Frontal cortex (tissue), 4 donors: ENCODE measurements around the gene VAC14. TPM values are rescaled to one million over a fixed set of nuclear protein-coding genes. Genes with fewer than 3 reads are reported as not detected.

Source experiments
- DNase-seq, 2 donors: peaks; one replicate each; pipeline ENCODE4 v3.0.0; 2012; ENCODE audit warnings: low spot score in 2 of 2
- FAIRE-seq: peaks from 2 replicates; lab custom pipeline; 2012; peaks lifted over from hg19 to GRCh38; lab: Jason Lieb, UNC
- total RNA-seq: library from RNA; depleted of rRNA; stranded (reverse); fragments of >200 nt; gene quantifications from one replicate; pipeline ENCODE4 v1.2.3, GENCODE V29; 2014
- donor health status: control.
- donor health status: control.
- donor health status: control.

VAC14 gene
- total RNA-seq, 1 donor from 2014 or later: 13.0 TPM

GRCh38 chr16:70767377-70768202, 33.4 kb downstream of the VAC14 start:
- DNase-seq (no peak), FAIRE-seq (no peak)

- FAIRE-seq: no peak
Measured at GRCh38 chr16:70766658-70767057, 34.3 kb downstream of the VAC14 start.

DNA sequence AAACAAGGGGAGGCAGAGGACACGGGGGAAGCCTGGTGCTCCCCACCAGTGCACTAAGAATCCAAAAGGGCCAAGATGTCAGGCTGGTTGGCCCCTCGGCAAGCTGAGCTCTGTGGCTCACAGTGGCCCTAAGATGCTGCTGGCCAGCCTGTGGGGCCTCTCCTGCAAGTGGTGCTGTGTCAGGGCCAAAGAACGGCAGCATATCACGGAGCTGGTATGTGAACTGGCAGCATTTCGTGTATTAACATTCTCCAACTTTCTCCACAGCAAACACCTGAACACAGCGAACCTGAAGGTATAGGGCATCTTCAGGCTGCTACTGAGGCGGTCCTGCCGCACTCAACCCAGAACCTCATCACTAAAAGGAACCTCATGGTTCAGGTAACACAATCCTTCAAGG, 34.8 kb downstream of the VAC14 start:
- FAIRE-seq (no peak), DNase-seq (no peak)

More at GRCh38 chr16:70766658-70767057, 34.3 kb downstream of the VAC14 start:
- no peak for DNase-seq

- FAIRE-seq (no peak), DNase-seq (no peak)
Measured at GRCh38 chr16:70765491-70765890, 35.5 kb downstream of the VAC14 start.

- DNase-seq (no peak), FAIRE-seq (no peak)
Measured at GRCh38 chr16:70764632-70765031, 36.3 kb downstream of the VAC14 start.

- no peak for DNase-seq
- no peak for FAIRE-seq
Measured at GRCh38 chr16:70760221-70760620, 40.7 kb downstream of the VAC14 start.

- FAIRE-seq (no peak), DNase-seq (no peak)
Measured at GRCh38 chr16:70759666-70760065, 41.3 kb downstream of the VAC14 start.

- FAIRE-seq: no peak
- no peak for DNase-seq
Measured at GRCh38 chr16:70758786-70759185, 42.2 kb downstream of the VAC14 start.

DNA sequence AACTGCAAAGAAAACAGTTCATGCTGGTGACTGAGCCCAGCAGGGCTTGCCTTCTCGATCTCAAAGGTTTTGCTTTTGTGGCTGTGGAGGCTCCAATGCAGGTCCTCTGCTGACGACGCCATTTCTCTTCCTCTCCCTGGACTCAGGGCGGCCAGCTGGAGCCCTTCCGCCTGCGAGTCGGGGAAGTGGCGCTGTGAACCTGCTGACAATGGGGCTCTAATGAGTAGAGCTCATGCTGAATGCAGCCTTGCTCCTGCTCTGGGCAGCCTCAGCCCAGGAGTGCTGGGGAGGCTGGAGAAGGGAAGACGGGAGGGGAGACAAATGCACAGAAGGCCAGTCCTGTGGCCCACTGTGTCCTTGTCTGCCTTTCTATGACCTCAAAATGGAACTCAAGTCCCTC, 43.8 kb downstream of the VAC14 start:
- DNase-seq (no peak), FAIRE-seq (no peak)

DNA sequence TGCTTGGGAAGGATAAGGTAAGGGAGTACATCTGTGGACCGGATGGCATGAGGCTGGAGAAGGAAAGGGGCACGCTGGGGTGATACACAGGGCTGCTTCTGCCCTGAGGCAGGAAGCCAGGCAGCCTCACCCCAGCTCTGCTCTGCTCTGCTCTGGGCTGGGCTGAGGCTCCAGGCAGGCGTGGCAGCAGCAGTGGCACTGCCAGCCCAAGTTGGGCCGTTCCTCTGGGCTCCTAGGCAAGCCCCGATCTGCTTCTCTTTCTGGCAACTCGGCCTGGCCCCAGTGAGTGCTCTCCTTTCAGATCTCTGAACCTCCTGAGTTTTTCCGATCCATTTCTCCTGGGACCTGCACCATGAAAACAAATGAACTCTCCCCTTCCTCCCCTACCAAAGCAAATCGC, 44.9 kb downstream of the VAC14 start:
- no peak for FAIRE-seq
- DNase-seq: no peak

GRCh38 chr16:70754851-70755600, 45.9 kb downstream of the VAC14 start:
- FAIRE-seq (no peak), DNase-seq (no peak)

- DNase-seq: no peak
- FAIRE-seq: no peak
Measured at GRCh38 chr16:70754371-70754770, 46.6 kb downstream of the VAC14 start.

DNA sequence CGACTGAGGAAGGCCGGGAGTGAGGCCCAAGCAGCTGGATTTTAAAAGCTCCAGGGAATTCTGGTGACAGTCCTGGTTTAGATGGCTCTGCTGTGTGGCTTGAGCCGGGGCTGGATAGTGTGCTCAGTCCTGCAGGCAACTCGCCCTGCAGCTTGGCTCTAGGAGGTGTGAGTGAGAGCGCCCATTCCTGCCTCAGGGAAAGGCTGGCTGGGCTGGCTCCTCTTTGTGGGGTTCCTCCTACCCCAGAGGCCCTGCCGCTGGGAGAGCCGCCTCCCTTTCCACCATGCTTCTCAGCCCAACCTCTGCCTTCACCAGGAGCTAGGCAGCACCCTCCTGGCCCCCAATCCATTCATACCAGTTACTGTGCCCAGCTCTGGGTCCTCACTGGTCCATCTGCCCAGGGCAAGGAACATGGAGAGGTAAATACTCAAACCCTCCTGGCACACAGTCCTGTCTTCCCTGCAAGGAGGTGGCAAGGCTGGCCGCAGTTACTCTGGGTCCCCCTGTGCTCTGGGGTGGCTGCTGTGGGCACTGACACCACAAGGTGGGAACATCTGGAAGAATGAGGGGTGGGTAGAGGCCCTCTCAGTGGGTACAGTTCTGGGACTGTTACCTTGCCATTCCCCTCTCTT, 47.1 kb downstream of the VAC14 start:
- FAIRE-seq (no peak), DNase-seq (no peak)

GRCh38 chr16:70753228-70753627, 47.7 kb downstream of the VAC14 start:
- no peak for DNase-seq
- no peak for FAIRE-seq

DNA sequence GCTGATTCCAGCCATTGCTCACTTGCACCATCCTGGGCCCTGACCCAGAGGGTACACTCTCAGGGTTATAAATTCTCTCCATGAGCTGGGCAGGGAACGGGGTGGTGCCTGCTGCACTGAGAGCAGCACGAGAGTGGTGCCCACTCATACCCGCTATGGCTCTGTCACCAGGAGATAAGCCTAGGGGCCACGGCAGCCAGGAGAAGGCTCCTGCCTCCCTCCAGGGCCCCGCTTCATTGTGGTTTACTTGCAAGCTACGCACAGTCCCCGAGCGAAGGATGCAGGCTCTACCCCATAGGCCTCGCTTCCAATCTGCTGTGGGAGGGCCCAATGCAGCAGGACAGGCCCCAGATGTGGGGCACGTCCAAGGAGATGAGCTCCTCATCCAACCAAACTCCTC, 48.5 kb downstream of the VAC14 start:
- DNase-seq (no peak), FAIRE-seq (no peak)

- DNase-seq: no peak
- FAIRE-seq: no peak
Measured at GRCh38 chr16:70751593-70751992, 49.4 kb downstream of the VAC14 start.

DNA sequence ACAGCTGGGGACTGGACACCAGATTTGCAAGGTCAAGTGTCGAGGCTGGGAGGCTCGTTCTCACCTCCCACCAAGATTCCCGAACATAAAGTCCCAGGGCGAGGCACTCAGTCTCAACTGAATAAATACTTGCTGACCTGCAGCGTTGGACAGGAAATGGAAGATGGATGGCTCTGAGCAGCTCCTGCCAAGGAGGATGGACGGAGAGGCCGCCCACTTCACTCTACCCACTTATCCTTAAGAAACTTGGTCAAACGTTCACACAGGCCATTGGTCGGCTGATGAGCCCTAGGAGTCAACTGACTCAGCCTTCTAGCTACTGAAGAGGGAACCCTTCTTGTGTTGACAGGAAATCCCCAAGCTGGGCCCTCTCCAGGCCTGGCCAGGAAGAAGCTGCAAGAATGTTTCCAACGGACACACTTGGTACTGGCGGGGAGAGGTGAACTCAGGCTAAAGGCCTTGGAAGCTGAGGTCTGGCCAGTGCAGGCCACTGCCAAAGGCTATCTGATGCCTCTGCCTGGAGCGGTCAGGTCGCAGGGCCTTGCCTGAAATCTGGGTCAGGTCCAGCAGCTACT, 50.0 kb downstream of the VAC14 start:
- DNase-seq: no peak
- FAIRE-seq: no peak

DNA sequence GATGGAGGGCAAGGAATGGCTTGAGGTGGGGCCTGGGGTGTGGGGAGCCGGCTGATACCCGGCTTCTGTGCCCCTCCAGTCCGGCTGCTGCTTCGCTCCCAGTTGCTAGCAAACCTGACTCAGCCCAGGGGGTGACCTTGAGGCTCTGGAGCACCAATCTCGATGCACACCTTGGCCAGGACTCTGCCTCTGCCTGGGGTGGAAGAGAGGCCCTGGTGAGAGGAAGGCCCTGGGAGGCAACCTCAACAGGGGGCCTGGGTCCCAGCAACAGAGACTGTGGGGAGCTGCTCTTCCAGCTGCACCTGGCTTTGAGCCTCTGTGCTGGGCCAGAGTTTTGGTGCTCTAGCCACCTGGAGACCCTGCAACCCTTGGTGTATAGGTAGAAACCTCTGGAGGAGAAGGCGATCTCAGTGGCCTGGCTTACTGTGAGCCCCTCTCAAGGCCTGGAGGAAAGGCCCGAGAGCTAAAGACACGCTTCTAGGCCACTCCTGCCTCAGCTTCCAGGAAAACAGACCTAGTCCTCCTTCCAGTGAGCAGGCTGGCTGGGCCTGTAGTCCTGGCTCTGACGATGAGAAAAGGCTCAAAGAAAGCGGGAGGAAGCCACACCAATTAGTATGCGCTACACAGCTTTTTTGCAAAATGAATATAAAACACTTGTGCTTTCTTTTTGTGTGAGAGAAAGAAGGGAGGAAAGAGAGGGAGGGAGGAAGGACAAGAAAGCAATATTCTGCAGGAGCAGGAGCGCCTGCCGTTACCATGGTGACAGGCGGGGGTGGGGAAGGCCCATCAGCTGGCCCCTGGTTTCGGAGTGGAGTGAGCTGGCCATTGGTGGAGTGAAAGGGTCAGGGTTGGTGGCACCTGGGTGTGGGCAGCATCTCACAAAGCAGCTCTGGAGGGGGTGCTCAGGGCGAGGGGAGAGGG, 51.0 kb downstream of the VAC14 start:
- FAIRE-seq: no peak
- DNase-seq: peak in 1 of 2 donors; percentile 64

DNA sequence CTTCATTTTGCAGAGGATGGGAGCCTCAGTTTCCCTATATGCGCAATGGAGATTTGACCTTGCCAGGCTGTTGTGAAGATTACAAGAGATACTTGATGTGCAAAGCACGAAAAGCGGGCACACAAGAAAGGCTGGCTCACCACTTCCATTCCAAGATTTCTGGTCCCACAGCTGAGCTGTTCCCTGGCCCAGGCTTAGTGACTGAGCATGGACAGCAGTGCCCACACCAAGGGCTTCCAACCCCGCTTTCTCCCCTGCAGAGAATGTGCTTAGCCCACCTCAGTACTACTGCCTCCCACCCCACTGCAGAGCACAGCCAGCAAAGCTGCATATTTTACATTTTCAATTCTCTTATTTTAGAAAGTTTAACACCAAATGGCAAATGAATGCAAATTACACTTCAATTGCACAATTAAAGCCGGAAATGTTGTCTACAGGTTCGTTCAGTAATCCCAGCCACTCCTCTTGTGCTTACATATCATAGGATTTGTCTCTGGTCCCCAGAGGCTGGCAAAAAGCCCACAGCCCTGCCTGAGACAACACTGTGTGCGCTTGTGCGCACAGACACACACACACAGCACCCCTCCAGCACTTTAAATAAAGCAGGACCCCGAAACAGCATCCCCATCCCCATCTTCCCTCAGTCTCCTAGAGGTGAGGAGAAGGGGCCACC, 51.8 kb downstream of the VAC14 start:
- DNase-seq: no peak
- FAIRE-seq: no peak
